ENCODE data around the gene GUK1.

GUK1 gene

DNA sequence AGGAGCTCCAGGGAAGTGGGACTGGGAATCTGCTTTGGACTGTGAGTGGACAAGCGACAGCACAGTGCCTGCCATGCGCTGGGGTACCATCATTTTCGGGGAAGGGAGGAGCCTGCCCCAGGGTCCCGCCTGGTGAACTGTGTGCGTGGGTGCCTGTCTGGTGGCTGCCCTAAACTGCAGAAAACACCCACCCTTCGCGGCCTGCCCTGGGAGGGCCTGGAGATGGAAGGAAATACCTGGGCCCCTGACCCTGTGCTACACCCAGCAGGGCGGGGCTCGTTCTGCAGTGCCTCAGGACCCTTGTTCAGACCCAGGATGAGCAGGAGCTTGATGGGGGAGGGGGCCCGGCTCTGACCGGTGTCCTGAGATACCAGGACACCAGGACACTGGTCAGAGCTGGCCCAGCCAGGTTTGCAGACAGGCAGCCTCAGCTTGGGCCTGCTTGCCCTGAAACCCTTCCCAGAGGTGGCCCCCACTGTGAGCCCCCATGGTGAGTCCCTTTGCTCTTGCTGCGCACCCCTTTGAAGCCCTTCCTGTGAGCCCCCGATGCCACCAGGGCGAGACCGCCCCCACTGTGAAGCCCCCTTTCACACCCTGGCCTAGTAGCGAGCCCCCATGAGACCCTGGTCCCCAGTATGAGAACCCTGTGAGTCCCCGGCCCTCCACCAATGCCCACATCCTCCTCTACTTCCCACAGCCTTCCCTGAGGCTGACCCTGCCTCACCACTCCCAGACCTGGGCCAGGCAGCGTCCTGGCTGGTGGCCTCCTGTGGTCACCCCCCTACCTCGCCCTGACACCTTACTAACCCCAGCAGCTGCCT is 12.2 kb downstream of the GUK1 start:
- no peak for DNase-seq

DNA sequence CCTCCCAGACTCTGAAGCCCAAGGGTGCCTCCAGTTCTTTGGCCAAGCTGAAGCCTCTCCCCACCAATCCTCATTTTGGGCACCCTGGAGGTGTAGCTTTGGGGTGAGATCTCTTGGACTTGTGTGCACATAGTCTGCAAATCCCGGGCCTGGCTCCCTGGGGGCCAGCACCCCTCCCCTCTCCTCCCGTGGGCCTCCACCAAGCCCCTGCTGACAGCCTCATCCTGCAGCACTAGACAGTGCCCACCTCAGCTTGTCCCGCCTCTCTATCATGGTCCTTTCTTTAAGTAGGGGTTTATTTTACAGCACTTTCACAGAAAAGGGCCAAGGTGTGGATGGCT is 12.8 kb downstream of the GUK1 start:
- no peak for DNase-seq

DNA sequence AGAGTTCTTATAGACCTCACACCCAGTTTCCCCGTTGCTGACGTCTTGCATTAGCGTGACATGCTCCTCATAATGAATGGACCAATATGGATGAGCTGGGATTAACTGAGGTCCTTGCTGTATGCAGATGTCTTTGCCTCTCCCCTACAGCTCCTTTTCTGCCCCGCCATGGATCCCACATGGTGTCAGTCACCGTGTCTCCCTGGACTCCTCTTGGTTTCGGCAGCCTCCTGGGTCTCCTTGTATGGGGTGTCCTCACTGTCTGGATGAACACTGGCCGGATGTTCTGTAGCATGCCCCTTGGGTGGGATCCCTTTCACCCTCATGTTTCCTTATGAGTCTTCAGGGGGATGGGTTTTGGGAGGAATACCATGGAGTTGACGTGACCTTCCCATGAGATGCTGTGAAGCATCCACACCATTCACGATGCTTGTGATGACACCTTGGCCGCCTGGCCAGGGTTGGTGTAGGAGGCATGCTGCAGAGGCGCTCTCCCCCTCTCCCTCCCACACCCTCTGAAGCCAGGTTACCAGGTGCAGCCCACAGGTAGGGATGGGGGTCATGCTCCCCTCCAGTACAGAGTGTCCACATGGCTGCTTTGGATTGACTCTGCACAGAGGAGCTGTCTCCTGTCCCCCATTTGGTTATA is 14.1 kb downstream of the GUK1 start:
- no peak for DNase-seq

DNA sequence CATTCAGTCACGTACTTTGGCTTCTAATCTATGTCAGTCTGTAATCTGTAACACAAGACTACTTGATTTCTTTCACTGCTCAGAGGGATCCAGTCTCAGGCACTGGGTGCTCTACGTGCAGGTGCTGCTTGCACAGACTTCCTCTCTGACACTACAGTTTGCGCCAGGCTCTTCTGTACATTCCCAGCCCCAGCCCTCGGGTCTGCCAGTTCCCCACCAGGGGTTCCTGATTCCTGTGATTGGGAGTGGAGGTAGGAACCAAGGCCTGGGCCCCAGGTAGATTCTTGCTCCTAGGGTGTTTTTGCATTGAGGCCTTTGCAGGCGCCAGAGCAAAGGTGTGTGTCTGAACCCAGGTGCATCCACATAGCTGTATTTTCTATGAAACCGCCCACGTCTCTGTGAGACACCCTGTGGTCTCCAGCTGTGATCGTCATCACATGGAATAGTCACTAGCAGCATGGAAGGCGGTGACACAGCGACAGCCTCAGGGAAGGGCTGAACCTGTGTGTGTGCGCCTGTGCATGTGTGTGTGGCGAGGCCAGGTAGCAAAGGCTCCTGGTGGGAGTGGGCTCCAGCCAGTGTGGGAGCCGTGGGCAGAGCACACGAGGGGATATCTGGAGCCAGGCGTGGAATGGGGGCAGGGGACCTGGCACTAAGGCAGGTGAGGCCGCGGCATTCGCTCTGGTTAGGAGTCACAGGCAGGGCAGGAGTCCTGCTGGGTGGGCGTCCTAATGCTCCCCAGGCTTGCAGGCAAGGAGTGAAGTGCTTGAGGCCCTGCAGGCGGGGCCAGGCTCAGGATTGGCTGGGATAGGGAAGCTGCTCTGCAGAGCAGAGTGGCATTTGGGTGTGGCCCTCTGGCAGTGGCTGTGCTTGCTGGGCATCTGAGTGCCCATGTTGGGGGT is 14.8 kb downstream of the GUK1 start:
- no peak for DNase-seq

DNA sequence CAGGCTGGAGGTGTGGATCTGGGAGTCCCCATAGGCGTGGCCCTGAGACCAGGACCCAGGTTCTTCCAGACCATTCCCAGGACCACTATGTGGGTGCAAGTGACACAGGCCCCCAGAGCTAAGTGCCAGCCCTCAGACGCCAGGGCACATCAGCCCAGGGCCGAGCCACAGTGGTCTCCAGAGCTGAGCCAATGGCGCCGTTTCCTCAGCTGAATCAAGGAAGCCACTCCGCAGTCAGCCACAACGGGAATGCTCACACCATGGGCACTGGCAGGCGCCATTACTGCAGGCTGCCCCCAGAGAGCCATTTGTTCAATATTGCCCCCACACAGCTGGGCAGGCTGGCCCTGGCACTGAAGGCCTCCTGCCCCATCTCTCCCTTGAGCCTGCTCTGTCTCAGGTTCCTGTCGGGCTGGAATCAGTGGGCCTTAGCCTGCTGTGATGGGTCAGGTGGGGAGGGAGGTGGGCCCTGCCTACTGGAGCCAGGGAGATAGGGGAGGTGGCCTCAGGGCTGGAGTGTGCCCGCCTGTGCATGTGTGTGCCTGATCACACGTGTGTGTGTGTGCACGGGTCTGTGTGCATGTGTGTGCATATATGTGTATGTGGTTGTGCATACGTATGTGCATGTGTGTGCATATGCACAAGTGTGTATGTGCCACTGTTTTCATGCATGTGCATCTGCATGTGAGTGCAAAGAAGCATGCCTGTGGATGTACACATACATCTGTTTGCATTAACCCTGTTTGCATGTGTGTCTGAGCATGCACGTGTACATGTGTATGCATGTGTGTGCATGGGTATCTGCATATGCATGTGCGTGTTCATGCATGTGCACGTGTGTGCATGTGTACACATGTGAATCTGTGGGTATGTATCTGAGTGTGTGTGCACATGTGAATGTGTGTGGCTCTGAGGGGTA is 15.8 kb downstream of the GUK1 start:
- no peak for DNase-seq

DNA sequence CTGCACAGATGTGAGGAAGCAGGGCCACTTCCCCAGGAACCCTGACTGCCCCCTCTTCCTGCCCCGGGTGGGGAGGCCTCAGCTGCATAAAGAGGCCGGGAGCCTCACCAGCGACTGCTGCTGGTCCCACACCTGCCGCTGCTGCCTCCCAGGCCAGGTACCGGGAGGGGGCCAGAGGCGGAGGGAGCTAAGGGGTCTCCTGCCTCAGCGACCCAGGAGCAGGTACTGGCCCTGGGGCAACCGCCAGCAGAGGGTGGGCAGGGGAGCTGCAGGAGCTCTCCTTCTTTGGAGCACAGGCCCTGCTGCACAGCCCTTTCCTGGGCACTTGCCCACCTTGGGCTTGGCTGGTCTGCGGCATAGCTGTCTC is 16.4 kb downstream of the GUK1 start:
- DNase-seq = no peak

DNA sequence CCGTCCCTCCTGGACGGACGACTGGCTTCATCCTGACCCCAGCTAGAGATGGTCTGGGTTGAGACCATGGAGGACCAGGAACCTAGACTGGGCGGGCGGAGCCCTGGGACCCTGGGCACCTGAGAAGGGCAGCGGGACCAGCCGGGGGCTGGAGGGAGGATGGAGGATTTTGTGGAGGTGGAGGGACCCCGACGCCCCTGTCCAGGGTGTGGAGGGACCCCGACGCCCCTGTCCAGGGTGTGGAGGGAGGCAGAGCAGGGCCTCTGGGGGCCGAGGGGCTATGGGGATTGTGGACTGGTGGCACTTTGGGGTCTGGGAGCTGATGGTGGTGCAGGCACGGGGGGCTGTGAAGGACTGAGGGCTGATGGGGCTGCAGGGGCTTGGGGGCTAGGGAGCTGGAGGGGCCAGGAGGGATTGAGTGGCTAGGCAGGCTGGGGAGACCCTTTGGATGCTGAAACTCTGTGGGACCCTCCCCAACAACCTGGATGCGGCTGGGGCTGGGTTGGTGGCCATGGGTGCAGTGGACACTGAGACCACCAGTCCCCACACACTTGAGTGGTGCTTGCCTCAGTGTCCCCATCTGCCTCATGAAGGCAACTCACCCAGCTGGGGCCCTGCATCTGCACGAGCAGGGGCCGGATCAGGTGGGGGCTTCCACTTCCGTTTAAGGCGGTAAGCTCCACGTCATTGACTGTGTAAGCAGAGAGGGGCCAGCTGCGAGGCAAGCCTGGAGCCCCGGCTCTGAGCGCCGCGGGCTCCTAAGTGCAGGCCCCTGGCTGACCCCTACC is 17.1 kb downstream of the GUK1 start:
- no peak for DNase-seq

DNA sequence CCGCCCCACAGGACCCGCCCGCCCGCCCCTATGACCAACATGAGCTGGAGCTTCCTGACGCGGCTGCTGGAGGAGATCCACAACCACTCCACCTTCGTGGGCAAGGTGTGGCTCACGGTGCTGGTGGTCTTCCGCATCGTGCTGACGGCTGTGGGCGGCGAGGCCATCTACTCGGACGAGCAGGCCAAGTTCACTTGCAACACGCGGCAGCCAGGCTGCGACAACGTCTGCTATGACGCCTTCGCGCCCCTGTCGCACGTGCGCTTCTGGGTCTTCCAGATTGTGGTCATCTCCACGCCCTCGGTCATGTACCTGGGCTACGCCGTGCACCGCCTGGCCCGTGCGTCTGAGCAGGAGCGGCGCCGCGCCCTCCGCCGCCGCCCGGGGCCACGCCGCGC is 17.6 kb downstream of the GUK1 start:
- no peak for DNase-seq

DNA sequence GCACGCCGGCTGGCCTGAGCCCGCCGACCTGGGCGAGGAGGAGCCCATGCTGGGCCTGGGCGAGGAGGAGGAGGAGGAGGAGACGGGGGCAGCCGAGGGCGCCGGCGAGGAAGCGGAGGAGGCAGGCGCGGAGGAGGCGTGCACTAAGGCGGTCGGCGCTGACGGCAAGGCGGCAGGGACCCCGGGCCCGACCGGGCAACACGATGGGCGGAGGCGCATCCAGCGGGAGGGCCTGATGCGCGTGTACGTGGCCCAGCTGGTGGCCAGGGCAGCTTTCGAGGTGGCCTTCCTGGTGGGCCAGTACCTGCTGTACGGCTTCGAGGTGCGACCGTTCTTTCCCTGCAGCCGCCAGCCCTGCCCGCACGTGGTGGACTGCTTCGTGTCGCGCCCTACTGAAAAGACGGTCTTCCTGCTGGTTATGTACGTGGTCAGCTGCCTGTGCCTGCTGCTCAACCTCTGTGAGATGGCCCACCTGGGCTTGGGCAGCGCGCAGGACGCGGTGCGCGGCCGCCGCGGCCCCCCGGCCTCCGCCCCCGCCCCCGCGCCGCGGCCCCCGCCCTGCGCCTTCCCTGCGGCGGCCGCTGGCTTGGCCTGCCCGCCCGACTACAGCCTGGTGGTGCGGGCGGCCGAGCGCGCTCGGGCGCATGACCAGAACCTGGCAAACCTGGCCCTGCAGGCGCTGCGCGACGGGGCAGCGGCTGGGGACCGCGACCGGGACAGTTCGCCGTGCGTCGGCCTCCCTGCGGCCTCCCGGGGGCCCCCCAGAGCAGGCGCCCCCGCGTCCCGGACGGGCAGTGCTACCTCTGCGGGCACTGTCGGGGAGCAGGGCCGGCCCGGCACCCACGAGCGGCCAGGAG is 18.3 kb downstream of the GUK1 start:
- no peak for DNase-seq

DNA sequence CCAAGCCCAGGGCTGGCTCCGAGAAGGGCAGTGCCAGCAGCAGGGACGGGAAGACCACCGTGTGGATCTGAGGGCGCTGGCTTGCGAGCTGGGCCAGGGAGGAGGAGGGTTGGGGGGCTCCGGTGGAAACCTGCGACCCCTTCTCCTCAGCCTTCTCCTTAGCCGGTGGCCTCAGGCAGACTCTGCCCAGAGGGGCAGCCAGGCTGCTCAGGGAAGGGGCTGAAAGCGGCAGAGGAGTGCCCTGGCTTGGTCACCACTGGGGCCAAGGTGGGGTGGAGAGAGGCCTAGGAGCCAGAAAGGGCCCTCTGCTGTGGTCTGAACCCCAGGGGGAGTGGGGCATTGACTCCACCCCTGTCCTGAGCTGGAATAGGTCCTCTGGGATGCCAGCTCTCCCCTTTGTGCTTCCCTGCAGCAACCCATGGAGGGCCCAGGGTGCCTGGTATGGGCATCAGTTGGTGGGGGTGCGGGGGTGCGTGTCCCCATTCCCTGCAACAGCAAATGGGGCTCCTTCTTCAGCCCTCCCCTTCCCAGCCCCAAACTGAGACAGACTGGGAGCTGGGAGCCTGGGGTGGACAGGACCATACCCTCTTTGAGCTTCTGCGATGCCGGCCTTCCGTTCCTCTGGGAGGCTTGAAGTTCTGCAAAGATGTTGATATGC is 19.1 kb downstream of the GUK1 start:
- no peak for DNase-seq

DNA sequence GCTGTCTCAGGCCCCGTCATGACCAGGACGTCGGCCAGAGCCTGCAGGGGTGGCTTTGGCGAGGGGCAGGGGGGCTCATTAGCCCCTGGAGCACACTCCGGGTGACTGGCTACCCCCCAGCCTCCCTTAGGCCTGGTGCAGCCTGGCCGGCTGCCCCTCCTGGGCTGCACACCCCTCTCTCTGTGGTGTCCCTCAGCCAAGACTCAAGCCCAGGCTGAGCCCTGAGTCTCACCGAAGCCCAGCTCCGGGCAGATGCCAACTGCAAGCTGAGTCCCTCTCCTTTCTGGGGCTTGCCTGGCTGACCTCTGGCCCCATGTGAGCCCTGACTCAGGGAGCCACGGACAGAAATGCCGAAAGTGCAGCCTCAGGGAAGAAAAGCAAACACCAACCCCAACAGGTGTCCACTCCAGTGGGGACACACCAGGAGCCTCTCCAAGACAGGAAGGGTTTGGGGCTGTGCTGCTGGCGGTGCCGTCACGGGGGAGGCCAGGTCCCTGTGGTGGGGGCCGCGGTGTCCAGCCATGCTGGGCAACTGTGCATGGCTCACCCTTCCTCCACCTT is 20.2 kb downstream of the GUK1 start:
- DNase-seq = no peak

DNA sequence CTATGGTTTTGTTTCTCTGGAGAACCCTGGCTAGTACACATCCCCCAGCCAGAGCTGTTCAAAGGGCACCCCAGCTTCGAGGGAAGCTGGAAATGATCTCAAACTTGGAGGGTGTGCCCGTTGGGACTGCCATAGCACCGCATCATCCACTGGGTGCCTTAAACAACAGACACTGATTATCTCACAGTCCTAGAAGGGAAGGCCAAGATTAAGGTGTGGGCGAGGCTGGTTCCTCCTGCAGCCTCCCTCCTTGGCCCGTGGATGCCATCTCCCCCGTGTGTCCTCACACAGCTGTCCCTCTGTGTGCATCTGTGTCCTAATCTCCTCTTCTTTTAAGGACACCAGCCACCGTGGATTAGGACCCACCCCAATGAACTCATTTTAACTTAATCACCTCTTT is 21.3 kb downstream of the GUK1 start:
- DNase-seq = no peak

DNA sequence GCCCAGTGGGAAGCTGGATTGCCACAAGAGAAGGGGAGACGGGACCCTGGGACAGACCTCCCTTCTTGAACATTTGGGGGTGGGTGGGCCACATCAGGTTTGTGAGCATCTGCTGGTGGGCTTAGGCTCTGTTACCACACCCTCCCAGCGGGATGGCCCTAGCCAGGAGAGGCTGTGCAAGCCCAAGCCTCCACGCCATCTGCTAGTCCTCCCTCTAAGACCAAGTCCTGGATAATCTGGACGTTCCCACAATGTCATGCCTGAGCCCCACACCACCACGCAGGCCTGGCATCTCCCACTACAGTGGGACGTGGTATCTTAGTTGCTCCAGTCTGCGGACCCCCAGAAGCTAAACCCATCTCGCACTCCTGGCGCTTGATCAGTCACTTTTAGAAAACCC is 21.8 kb downstream of the GUK1 start:
- no peak for DNase-seq

DNA sequence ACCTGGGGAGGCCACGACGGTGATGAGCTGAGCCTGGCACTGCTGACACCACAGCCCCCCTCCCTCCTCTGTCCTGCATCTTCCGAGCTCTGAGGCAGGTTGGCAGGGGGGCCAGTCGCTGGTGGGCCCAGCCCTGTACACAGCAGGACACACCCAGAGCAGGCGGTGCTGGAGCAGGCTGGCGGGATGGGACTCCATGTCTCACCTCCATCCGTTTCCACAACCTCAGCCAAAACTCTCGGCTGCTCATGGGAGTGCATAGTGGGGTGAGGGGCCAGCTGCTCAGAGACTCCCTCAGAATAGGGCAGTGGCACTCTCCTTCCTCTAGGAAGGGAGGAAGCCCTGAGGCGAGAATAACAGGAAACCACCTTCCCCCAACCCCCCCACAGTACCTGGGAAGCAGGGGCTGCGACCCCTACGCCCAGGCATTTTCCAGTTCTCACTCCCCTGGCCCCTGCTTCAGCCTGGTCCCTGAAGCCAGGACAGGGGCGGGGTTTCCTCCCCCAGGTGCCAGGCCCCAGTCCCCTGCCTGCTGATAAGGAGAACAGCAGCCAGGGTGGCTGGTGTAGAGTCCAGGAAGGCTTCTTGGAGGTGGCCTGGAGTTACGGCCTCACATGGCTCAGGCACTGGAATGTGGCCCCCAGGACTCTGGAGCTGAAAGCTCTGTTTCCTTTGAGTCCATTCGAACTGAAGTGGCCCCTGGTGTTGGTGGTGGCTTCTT is 22.4 kb downstream of the GUK1 start:
- DNase-seq = no peak

DNA sequence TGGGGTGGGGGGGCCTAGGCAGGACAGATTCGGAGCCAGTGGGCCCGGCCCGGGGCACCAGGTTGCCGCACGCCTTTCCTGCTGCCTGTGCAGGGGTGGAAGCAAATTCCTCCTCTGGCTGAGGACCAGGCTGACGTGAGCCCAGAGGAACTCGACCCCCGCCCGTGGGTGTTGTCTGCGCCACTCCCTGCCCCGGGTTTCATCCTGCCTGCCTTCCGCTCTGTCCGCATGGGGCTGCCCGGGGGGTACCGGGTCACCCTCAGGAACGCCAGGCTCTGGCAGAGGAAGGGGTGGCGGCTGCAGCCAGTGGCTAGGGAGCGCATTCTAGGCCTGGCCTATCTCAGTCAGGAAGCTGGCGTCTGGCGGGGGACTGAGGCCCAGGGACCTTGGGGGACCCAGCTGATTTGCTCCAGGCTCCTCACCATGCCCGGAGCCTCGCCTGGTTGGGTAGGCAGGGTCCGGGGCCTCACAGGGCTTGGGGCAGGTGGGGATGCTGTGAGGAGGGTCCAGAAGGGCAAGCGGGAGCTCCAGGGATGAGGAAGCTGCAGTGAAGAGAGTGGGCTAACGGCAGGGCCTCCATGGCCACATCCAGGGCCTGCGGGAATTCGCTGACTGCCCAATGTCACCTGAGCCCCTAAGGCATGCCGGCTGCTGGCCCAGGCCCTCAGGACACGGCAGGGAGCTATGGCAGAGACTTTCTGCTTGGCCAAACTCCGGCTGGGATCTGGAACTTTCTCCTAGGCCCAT is 23.1 kb downstream of the GUK1 start:
- no peak for DNase-seq

DNA sequence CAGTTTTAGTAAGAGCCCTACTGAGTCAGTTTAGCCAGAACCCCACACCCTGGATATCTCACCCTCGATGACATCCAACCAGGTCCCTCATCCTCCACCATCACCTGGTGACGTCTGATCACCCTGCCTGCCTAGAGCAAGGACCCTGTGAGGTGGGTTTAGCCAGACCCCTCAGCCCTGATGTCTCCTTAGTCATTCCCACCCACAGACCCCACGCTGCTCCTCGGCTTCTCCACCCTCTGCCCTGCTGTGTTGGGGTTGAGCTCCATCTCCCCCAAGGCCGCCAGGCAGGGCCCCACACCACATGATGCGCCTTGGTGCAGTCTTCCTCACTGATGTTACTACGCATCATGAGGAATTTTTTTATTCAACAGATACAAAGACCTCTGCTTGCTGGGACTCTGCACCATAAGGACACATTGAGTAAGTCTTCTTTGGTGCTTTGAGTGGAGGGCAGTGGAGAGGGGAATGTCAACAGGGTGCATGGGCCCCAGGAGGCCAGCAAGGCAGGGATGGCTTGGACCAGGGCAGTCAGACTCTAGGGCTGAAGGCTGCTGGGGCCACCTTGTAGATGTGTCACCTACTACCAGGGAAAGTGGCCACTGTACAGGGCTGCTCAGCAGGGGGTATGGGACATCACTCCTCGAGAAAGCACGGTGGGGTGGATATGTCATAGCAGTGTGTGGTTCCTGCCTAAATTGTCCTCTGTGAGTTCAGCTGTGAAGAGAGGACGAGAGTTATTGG is 23.9 kb downstream of the GUK1 start:
- no peak for DNase-seq

DNA sequence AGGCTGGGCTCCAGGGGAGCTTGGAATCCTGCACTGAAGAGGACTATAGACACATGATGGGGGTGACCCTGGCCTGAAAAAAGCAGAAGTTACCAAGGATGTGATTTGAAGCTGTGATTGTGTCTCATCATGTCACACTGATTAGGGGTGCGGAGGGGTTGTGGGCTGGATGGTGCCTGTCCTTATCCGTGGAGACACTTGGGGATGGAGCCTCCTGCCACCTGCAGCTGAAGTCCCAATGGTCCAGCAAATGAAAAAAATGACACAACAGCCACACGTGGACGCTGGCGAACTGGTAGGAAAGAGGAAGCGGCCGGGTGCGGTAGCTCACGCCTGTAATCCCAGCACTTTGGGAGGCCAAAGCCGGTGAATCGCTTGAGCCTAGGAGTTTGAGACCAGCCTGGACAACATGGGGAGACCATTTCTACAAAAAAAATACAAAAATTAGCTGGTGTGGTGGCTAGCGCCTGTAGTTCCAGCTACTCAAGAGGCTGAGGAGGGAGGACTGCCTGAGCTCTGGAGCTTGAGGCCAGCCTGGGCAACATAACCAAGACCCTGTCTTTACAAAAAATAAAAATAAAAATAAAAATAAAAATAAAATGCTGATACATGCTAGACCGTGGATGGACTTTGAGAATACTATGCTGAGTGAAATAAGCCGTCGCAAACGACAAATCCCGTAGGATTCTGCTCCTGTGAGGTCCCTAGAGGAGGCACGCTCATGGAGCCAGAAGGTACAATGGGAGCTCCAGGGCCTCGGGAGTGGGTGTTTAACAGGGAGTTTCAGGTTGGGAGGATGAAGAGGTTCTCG is 24.7 kb downstream of the GUK1 start:
- no peak for DNase-seq

Measured in CD4-positive, alpha-beta T cell treated with Interleukin-10 for 1 hour (primary cell).